Stimulated activated CD4-positive, alpha-beta T cell treated with anti-CD3 and anti-CD28 coated beads, Interleukin-12 subunit alpha, Interleukin-12 subunit beta, amount 100 ng/mL, for 4 hours (primary cell): Measurements from ENCODE around the gene ATG7.

Source experiments
- DNase-seq: peaks from one replicate; pipeline ENCODE4 v3.0.0-alpha.2; 2020

ATG7 gene

DNA sequence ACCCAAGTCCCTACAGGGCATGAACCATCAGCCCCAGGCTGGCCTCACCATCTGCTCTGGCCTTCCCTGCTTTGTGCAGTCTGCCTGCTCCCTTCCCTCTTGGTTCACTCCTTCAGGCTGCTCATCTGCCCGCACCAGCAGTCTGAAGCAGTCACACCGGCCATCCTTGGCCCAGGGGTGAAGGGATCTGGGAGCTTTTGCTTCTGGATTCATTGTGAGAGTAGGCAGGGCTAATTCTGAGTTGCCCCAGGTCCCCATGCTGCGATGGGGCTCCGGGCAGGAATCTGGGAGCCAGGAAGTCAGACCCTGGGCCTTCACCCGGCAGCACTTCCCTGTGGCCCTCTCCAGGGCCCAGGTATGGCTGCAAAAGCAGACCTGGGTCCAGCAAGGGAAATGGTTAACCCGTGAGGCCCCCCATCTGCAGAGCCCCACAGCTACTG lies 271.8 kb downstream of the ATG7 start:
- no peak for DNase-seq

DNA sequence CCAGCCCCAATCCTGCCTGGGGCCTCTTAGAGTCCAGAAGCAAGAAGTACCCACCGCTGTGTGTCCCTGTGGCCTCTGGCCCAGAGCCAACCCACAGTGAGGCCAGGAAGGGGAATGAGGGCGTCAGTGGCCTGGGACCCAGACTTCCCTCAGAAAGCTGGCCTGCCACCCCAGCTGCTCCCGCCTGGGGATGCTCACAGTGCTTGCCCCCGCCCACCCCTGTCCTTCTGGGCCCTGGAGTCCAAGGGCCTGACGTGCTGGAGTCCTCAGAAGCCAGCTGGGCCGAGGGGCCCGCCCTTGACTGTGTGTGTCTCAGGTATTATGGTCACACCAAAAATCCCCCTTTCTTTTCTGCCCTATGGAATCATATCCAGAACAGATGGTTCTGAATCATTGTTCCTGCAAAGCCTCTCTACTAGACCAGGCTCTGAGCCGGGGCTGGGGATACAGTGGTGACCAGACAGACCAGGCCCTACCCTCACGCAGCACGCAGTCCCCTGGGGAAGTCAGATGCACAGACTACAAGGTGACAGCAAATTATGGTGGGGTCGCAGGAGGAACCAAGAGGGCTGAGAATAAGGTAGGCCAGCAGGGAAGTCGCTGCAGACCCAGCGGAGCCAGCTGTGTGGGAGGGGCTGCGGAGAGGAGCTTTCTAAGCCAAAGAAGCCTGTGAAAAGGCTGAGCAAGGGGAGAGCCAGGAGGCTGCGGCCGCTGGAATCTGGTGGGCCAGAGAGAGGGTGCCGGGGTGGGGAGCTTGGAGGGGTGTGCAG lies 272.4 kb downstream of the ATG7 start:
- no peak for DNase-seq

DNA sequence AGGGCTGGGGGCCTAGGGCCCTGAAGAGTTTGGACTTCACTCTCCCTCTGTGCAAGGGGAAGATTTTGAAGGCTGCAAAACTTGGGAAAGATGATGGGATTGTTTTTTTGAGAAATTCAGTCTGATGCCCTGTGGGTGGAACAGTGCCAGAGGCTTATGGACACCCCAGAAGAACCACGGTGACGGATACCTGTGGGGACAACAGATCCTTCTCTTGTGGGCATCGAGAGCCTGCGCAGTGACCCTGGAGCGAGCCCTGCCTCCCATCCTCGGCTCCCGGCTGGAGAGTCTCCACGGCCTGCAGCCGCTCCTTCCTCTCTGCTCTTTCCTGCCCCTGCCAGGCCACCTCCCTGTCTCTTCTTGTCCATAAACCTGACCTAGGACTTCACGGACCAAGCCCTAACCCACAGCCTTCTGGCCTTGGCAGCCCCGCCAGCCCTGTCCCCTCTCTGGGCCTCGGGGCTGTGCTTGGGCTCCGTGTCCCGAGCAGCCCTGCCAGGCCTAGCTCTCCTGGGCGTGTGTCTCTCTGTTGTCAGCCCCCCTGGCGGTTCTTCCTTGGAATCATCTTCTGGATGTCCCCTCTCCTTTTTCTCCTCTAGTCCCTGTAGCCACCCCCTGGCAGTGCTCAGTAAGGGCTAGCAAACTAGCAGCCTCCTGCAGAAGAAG lies 273.1 kb downstream of the ATG7 start:
- DNase-seq = no peak

DNA sequence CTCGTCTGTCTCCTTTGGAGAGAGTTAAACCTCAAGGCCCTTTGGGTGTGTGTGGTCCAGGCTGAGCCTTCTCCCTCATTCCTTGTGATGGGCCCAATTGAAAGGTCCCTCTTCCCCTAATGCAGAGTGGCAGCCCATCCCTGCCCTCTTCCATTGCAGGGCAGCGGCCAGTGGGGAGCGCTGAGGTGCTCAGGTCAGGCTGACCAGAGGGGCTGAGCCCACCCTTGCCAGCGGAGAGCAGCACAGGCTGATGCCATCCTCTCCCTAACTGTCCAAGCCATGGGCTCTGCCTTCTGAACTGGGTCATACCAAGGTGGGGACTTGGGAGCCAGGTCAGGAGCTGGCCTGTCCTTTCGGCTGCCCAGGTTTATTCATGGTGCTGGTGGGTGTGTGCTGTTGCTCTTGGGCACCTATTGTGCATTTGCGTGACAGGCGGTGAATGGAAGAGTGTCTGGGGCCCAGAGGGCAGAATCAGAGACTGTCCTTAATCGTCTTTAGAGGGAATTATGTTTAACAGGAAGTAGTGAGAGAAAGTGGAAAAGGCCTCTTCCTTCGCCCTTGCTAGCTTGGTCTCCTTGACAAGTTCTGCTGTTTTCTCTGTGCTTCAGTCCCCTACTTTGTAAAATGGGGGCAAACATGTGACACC lies 274.6 kb downstream of the ATG7 start:
- DNase-seq = no peak

DNA sequence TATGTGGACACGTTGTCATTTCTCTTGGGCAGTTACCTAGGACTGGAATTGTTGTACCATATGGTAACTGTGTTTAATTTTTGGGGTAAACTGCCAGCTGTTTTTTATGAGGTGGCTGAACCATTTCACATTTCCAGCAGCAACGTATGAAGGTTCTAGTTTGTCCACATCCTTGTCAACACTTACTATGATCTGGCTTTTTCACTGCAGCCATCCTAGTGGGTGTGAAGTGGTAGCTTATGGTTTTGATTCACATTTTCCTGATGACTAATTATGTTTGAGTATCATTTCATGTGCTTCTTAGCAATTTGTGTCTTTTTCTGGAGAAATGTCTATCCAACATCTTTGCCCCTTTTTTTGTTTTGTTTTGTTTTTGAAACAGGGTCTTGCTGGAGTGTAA lies 275.3 kb downstream of the ATG7 start:
- no peak for DNase-seq

DNA sequence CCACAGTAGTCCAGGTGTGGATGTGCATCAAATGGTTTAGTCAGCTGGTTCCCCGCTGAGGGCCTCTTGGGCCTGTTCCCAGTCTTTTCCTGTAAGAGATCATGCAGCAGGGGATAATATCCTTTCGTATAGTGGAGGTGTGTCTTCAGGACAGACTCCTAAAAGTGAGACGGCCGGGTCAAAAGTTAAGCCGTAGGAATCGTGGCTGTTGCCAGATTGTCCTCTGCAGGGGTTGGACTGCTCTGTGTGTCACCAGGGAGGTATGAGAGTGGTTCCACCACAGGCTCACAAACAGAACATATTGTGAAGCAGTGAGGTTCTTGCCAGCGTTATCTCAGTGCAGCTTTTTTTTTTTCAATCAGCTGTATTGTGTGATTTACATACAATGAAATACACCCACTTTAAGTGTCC lies 276.5 kb downstream of the ATG7 start:
- no peak for DNase-seq

DNA sequence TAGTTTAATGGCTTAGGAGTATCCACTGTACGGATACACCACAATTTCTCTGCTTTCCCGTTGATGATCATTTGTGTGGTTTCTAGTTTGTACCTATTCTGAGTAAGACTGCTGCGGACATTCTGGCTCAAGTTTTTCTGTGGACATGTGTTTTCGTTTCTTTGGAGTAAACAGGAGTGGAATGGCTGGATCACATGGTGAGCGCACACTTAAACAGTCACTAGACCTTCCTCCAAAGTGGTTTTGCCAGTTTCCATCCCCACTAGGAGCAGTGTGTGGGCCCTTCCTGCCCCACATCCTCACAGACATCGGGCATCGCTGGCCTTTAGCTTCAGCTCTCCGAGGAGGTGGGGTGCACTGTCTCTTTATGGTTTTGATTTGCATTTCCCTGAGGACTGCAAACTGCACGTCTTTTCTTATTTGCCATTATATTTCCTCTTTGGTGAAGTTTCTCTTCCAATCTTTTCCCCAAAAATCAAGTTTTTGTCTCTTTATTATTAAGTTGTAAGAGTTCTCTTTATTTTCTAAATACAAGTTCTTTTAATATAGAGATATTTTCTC lies 277.5 kb downstream of the ATG7 start:
- no peak for DNase-seq

DNA sequence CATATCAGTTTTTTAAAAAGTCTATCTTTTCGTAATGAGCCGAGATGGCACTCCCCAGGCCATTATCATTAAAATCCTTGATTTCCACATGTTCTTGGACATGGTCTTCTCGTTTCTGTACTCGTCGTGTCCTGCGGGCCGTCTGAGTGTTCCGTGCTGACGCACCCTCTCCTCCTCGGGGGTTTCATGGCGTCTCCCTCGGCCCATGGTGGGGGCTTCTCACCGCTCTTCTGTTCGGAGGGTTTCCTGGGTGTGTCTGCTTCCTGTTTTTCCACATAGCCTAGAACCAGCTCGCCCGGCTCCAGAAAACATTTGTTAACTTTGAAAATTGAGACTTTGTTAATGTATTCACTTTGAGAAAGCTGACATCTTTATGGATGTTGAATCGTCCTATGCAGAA lies 278.8 kb downstream of the ATG7 start:
- DNase-seq = no peak

DNA sequence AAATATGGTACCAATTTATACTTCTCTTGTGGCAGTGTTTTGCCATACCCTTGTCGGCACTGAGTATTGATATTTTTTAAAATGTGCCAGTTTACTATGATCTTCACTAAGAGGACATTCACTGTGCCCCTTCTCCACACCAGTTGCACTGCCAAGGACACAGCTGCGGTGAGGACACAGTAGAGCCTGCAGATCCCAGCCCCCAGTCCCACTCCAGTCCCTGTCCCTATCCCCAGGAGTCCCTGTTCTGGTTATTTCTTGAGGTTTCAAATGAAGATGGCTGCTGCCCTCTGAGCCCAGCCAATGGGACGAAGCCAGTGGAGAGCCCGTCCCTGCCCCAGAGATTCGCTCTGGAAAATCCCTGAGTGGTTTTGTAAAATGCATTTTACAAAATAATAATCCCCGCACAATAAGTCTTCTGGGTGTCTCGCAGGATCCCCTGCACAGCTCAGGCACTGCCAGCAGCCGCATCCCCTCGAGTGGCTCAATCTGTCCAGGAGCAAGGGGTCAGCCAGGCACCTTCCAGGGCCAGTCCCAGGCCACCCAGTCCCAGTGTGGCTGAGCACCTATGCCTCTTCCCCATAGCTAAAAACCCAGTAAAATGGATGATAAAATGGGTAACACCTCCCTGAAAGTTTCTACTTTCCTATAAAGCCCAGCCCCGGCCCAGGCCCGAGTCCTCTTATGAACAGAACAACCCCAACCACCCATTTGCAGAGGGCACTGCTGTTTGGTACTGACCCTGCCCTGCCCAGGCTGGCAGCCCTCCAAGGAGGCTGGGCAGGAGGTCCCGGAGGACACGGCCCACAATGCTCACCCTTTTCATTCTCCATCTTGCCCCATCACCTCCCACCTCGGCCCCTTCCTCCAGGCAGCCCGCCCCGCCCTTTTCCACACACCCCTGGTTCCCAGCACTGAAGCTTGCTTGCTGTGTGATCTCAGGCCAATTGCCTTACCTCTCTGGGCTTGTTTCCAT lies 280.4 kb downstream of the ATG7 start:
- no peak for DNase-seq

DNA sequence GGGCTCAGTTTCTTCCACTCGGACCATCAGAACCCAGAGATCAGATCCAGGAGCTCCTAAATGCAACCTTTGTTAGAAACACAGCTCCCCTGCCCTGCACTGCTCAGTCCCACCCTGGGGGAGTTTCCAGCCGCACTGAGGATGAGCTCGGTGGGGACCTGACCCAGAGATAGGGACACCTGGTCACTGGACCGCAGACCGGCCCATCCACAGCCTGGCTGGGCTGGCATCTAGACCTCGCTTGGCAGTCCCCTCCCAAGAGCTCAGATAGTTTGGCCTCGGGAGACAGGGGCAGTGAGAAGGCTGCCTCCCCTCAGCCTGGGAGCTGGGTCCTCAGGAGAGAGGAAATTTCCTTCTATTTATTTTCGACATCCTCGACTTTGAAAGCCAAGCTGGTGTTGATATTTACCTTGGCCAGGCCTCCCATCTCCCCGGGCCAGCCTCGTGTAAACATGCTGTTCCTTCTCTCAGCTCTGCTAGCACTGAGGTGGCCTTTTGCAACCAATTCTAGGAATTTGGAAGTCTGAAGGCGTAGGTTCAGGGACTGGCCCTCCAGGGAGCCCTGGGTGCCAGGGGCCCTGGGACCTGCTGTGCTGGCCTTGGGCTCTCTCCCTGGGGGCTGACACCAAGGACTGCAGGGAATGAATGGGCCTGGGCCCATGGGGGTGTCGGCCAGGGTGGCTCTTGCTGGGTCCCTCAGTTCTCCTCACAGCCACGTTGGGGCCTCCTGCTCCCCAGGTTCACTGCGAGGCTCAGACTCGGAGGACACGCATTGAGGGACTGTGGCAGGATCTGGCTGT lies 281.4 kb downstream of the ATG7 start:
- no peak for DNase-seq

DNA sequence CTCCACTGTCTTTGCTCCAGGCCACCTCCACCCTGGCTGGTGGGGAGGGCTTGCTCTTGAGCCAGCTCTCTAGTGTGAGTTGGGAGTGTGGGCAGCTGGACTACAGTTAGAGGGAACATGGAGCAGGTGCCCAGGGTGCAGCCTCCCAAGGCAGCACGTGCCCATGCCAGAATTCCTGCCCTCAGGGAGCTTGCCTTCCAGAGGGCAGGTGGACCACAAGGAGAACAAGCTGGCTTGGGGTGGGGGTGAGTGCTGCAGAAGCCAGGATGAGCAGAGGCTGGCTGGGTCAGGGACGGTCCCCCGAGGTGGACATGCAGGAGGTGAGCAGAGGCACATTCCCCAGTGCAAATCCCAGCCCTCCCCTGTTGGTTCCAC lies 282.0 kb downstream of the ATG7 start:
- DNase-seq = no peak

DNA sequence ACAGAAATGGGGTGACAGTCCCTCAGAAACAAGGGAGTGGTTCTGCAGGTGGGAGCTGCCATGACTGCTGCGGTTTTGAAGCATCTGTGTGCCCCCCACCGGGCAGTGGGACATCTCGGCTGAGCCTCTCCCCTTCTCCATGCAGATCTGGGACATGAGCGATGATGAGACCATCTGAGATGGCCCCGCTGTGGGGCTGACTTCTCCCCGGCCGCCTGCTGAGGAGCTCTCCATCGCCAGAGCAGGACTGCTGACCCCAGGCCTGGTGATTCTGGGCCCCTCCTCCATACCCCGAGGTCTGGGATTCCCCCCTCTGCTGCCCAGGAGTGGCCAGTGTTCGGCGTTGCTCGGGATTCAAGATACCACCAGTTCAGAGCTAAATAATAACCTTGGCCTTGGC lies 282.5 kb downstream of the ATG7 start:
- DNase-seq = no peak

DNA sequence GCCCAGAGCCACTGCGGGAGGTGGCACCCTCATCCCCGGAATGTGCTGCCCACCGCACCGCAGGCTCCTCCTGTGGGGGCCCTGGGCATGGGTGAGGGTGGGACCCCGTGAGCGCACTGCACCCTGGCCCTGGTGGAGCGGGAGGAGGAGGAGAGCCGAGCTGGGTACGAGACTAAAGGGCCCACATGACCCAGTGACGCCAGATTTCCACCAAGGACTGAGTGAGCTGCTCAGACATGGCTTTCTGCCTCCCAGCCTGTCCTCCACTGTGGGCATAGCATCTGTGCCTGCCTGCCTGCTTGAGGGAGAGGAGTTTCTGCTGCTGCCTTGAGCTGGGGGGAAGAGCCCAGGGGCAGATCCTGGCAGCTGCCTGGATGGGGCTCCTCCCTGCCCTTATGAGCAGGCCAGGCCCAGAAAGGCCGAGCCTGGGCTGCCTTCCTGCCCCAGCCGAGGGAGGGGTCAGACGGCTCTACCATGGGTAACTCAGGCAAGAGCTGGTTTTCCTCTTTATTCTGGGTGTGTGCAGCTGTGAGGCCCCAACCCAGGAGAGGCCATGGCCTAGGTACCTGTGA lies 283.1 kb downstream of the ATG7 start:
- no peak for DNase-seq

DNA sequence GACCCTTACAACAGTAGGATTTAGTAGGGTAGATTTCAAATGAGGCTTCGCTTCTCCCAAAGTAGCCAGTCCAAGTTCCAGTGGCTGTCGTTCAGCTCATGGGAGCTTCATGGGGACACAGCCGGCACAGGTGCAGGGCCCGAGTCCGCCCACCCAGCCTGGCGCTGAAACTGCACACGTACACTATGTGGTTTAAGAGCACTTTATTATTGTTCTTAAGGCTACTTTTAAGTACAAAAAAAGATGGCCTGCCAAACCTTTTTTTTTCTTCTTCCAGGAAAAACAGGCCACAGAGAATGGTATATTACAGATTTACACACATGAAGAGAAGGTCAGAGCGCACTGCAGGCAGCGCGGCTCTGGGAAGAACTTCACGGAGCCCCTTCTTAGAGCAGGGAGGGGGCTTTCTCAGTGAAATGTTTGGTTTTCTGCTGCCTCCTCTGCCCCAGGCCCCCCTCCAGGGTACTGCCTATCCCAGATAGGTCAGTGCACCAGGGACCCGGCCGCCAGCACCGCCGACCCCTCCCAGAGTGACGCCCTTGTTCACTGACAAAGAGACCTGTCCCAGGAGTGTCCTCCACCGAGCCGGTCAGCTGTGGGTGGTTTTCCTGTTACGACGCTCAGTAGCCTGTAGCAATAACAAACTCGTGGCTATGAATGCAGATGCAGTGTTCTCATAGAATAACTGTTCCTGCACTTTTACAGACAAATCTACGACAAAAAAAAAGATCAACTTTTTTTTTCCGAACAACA lies 283.9 kb downstream of the ATG7 start:
- DNase-seq = no peak

DNA sequence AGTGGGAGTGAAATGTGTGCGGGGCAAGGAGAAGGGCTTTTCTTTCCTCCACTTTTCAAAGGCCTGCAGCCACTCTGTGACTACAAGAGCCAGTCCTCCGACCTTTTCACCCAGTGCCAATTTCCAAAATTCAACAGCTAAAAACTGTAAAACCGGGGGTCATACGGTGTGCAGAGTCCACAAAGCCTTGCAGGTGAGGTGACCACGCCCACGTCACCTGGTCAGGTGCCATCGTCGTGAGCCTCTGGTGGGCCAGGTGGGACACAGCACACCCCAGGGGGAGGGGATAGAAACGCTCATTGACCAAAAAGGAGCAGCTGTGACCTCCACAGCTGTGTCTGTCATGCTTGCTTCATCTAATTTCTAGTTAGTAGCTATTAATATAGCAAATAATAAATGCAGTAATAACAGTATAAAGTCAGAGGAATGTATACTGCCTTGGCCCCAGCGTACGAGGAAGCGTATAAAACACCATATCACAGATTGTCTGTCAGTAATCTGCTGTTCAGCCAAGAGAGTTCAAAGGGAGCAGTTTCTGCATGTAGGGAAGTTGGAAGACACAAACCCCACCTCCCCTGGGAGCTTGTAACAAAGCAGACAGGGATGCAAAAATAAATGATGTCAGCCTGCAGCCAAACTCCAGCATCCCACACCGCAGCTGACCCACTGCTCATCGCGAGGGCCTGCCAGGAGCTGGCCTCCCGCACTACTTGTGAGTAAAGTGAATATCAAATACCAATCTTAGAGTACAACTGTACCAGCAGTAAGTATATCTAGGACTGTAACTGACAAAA lies 284.9 kb downstream of the ATG7 start:
- no peak for DNase-seq

DNA sequence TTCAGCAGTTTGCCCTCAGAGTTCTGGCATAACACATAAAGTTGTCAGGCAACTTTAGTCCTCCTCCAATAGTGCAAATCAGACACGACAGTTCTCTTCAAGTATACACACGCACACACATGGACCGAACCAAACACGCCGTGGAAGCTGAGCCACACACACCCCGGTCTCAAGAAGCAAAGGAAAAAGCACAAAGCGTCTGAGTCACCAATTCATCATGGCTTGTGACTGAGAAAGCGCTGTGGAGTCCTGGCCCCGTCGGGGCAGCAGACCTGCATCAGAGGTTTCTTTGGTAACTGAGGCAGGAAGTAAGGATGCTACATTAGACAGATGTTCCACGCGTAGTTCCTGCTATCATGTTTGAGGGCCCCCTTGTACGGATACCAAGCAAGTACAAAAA lies 285.8 kb downstream of the ATG7 start:
- no peak for DNase-seq

DNA sequence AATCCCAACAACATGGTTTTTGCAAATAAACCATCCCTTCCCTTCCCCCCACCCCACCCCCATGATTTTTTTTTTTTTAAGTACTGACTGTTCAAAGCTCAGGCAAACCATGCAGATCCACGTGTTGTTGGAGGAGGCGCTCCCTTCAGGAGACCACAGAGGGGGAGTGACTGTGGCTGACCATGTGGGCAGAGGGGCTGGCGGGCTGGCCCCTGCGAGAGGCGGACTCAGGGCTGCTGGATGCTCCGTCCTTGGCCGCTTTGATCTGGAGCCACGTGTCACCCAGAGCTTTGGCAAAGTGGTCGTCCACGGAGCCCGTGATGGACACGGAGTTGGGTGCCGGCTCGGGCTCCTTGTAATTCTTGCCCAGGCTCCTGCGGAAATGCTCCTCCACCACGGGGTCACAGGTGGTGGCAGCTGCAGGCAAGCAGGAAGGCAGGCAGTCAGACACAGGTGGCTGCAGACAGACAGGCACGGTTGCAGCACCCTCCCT lies 286.3 kb downstream of the ATG7 start:
- no peak for DNase-seq

DNA sequence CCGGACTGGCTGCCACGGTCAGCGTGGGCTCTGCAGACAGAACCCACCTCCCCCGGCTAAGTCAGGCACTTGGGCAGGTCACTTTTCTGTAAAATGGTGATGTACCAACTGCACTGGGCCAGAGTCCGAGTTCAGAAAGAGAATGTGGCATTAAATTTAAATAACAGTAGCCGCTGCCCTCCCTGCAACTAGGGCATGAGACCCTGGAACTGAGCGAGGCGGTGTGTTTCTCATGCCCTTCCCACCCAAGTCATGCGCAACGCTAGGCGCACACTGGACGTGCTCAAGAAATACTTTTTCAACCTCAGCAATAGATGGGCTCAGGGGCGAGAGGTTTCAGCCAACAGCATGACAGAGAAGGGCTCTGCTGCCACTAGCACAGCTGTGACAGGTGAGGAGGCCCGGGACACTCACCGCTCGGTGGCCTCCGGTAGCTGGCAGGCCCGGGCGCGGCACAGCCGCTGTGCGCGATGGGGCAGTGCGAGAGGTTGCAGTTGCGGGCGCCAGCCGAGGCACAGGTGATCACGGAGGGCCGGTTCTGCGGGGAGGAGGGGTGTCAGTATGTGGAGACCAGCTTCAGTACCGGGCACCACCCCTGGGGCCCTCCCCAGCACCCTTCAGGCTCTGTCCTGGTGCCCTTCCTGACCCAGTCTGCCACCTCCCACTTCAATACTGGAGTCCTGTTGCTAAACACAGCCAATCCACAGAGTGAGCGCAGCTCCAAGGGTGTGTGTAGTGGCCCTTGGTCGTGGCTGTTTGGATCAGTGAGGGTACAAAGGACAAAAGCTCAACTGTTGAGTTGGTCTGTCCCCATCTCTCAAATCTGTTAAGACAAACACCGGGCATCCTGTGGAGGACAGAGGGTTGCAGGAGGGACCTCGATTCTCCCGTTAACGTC lies 287.0 kb downstream of the ATG7 start:
- DNase-seq = no peak
